Fibroblast of lung (primary cell): ENCODE measurements around the gene IQCF2. TPM values are rescaled to one million over a fixed set of nuclear protein-coding genes. Genes with fewer than 3 reads are reported as not detected.

Experiments
- DNase-seq, 2 donors: peaks; one replicate each; pipeline versions ENCODE4 v3.0.0 to v3.0.0-alpha.2; 2010; ENCODE audit warnings: low read depth in 2 of 2
- H2AFZ ChIP-seq: 2 replicates; pipeline ENCODE4 v1.5.1; 2012; ENCODE audit warnings: low read length, control low read depth, inconsistent platforms
- H3K27ac ChIP-seq: 2 replicates; pipeline ENCODE4 v1.5.1; 2011; ENCODE audit warnings: low read length, control low read depth; ENCODE audit not compliant: insufficient read depth
- H3K27me3 ChIP-seq: 2 replicates; pipeline ENCODE4 v1.5.1; 2011; ENCODE audit warnings: mild to moderate bottlenecking, low read length; ENCODE audit not compliant: control insufficient read depth, insufficient read depth
- H3K36me3 ChIP-seq: 2 replicates; pipeline ENCODE4 v1.5.1; 2011; ENCODE audit warnings: low read length; ENCODE audit not compliant: control insufficient read depth, insufficient read depth
- H3K4me1 ChIP-seq: 2 replicates; pipeline ENCODE4 v1.5.1; 2011; ENCODE audit warnings: low read length; ENCODE audit not compliant: control insufficient read depth, insufficient read depth; ENCODE audit errors: extremely low read depth
- H3K4me2 ChIP-seq: 2 replicates; pipeline ENCODE4 v1.5.1; 2011; ENCODE audit warnings: low read length, control low read depth; ENCODE audit not compliant: insufficient read depth; ENCODE audit errors: extremely low read depth
- H3K4me3 ChIP-seq, 4 experiments: fragments of 200-600 bp in 1 of 4; sonication (generic) in 1 of 4; replicated peaks in 1 of 4; 2 replicates each; pipeline ENCODE4 v1.5.1; 2011 to 2016; ENCODE audit warnings: low read length in 4 of 4, low read depth in 3 of 4, mild to moderate bottlenecking in 3 of 4, control low read depth in 2 of 4, inconsistent platforms in 1 of 4, mixed read lengths in 1 of 4; ENCODE audit not compliant: insufficient read depth in 1 of 4; ENCODE audit errors: control extremely low read depth in 1 of 4
- H3K79me2 ChIP-seq: 2 replicates; pipeline ENCODE4 v1.5.1; 2012; ENCODE audit warnings: mild to moderate bottlenecking, low read length, inconsistent platforms; ENCODE audit not compliant: control insufficient read depth, insufficient read depth
- H3K9ac ChIP-seq: 2 replicates; pipeline ENCODE4 v1.5.1; 2011; ENCODE audit warnings: mild to moderate bottlenecking, low read length, control low read depth; ENCODE audit not compliant: insufficient read depth
- H3K9me3 ChIP-seq: 2 replicates; pipeline ENCODE4 v1.5.1; 2012; ENCODE audit warnings: low read depth, low read length; ENCODE audit not compliant: control insufficient read depth, insufficient read depth
- H4K20me1 ChIP-seq: 2 replicates; pipeline ENCODE4 v1.5.1; 2011; ENCODE audit warnings: low read length; ENCODE audit not compliant: control insufficient read depth, insufficient read depth; ENCODE audit errors: extremely low read depth
- EZH2 ChIP-seq: IDR thresholded peaks from 2 replicates; pipeline ENCODE4 v1.5.1; 2012; ENCODE audit warnings: low read length, control low read depth, mild to moderate bottlenecking; ENCODE audit errors: missing control alignments
- polyA plus RNA-seq, 2 donors: library from polyadenylated mRNA; depleted of rRNA in 1 of 2; stranded (reverse) in 1 of 2; unstranded in 1 of 2; fragments of >200 nt; gene quantifications; 2 replicates each; pipeline ENCODE4 v1.2.1, GENCODE V29; 2011 to 2012; ENCODE audit warnings: missing spikeins in 1 of 2
- total RNA-seq: library from RNA; depleted of rRNA; stranded (reverse); fragments of >200 nt; gene quantifications from 2 replicates; pipeline ENCODE4 v1.2.1, GENCODE V29; 2014
- TF ChIP-seq, protein P1 (sequence below), 2 donors: IDR thresholded peaks in 1 of 2; conservative IDR thresholded peaks in 1 of 2; 1 replicate in 1 of 2; 2 replicates in 1 of 2; pipeline ENCODE4 v1.5.1; 2011 to 2012; ENCODE audit warnings: low read length in 2 of 2, control low read depth in 1 of 2, inconsistent platforms in 1 of 2, low read depth in 1 of 2, mild to moderate bottlenecking in 1 of 2

IQCF2 gene
- total and polyA plus RNA-seq, 2 donors (not counting 1 experiment from before 2014, with no cell fraction given): not detected

DNA sequence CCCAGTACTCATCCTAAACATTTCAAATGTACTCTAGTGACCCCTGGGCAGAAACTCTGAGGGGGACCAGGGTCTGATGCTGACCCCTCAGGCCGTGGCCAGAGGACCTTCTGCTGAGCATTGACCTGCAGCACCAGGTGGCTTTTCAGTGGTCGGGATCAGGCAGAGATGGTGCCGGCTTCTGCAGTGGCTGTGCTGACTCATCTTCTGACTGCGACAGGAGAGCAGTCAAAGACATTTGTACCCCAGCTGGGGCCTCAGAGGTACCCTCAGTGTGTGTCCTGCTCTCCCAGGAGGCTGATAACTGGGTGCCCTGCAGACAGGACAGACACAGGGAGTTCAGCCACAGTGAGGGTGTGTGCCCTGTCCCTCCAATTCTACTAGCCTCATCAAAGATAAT, 45.8 kb upstream of the IQCF2 start:
- Histone ChIP-seq H3K9ac (no peak overlapping the region), H3K4me2 (no peak overlapping the region), H3K36me3 (no peaks in the 10 kb centered on the region), H3K27me3 (no peaks in the 10 kb centered on the region), H4K20me1 (no peaks in the 10 kb centered on the region), H2AFZ (no peak overlapping the region), H3K27ac (no peak overlapping the region), H3K9me3 (no peaks in the 10 kb centered on the region), H3K4me3 (no peak overlapping the region), H3K4me1 (no peaks in the 10 kb centered on the region), H3K79me2 (no peaks in the 10 kb centered on the region)
- TF ChIP-seq, protein P1, sequence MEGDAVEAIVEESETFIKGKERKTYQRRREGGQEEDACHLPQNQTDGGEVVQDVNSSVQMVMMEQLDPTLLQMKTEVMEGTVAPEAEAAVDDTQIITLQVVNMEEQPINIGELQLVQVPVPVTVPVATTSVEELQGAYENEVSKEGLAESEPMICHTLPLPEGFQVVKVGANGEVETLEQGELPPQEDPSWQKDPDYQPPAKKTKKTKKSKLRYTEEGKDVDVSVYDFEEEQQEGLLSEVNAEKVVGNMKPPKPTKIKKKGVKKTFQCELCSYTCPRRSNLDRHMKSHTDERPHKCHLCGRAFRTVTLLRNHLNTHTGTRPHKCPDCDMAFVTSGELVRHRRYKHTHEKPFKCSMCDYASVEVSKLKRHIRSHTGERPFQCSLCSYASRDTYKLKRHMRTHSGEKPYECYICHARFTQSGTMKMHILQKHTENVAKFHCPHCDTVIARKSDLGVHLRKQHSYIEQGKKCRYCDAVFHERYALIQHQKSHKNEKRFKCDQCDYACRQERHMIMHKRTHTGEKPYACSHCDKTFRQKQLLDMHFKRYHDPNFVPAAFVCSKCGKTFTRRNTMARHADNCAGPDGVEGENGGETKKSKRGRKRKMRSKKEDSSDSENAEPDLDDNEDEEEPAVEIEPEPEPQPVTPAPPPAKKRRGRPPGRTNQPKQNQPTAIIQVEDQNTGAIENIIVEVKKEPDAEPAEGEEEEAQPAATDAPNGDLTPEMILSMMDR (conservative IDR thresholded peaks at IDR 0.05 in 1 of 2, IDR thresholded peaks at IDR 0.05 in 1 of 2; ENCODE audit: low read depth in 1 of 2, low read length in 2 of 2): no peak
- TF ChIP-seq EZH2: no peak
- DNase-seq: no peak

DNA sequence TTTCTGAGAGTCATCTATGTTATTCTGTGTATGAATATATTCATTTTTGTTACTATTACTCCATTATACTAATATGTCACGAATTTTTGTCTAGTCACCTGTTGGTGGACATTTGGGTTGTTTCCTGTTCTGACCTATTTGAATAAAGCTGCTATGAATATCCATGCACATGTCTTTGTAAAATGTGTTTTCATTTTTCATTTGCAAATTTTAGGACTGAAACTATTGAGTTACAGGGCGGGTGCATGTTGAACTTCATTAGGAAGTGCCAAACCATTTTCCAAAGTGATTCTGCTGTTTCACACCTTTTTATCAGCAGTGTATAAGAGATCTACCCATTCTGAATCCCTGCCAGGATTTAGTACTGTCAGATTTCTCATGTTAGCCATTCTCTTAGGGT, 44.7 kb upstream of the IQCF2 start:
- H3K4me2 ChIP-seq: no peak overlapping the region
- H3K9ac ChIP-seq: no peak overlapping the region
- no peaks in the 10 kb centered on the region for H3K36me3 ChIP-seq
- H2AFZ ChIP-seq: no peak overlapping the region
- no peak for DNase-seq
- H3K4me1 ChIP-seq: no peaks in the 10 kb centered on the region
- TF ChIP-seq EZH2: no peak
- TF ChIP-seq, protein P1 (conservative IDR thresholded peaks at IDR 0.05 in 1 of 2, IDR thresholded peaks at IDR 0.05 in 1 of 2; ENCODE audit: low read depth in 1 of 2, low read length in 2 of 2): no peak
- no peaks in the 10 kb centered on the region for H3K79me2 ChIP-seq
- no peaks in the 10 kb centered on the region for H3K27me3 ChIP-seq
- H3K9me3 ChIP-seq: no peaks in the 10 kb centered on the region
- H4K20me1 ChIP-seq: no peaks in the 10 kb centered on the region
- H3K27ac ChIP-seq: no peak overlapping the region
- H3K4me3 ChIP-seq: no peak overlapping the region

DNA sequence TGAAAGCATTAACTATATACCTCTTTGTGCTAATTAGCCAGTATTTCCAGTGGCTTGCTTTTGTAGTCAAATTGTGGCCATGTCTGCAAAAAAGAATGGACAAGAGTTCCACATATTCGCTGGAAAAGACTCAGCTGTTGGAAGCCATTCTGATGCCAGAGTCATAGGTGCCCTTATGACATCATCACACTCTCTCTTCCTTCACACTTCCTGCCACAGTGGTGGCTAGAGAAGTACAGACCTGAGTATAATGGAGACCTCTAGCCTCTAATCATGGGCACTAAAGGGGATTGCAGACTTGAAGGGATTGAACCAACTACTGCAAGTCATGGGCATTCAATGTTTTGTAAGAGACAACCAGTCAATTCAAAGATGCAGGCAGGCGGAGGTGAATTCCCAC, 44.0 kb upstream of the IQCF2 start:
- no peak overlapping the region for H3K4me2 ChIP-seq
- no peak for DNase-seq
- no peaks in the 10 kb centered on the region for H3K79me2 ChIP-seq
- H3K4me3 ChIP-seq: no peak overlapping the region
- no peak for TF ChIP-seq EZH2
- TF ChIP-seq, protein P1 (conservative IDR thresholded peaks at IDR 0.05 in 1 of 2, IDR thresholded peaks at IDR 0.05 in 1 of 2; ENCODE audit: low read depth in 1 of 2, low read length in 2 of 2): no peak
- H3K36me3 ChIP-seq: no peaks in the 10 kb centered on the region
- no peaks in the 10 kb centered on the region for H3K27me3 ChIP-seq
- no peaks in the 10 kb centered on the region for H3K9me3 ChIP-seq
- H4K20me1 ChIP-seq: no peaks in the 10 kb centered on the region
- H3K27ac ChIP-seq: no peak overlapping the region
- no peak overlapping the region for H3K9ac ChIP-seq
- no peaks in the 10 kb centered on the region for H3K4me1 ChIP-seq
- H2AFZ ChIP-seq: no peak overlapping the region
